PC-9 (cell line): ENCODE data around the gene SAFB2. TPM values are rescaled to one million over a fixed set of nuclear protein-coding genes. Genes with fewer than 3 reads are reported as not detected.

Experiments used
- BruUV-seq: library from RNA; stranded (reverse); fragments of 400-500 nt; replicated peaks from 2 replicates; lab custom pipeline; 2021; lab: Mats Ljungman, UMichigan
- CTCF ChIA-PET: fragments of 300-600 bp; sonication (Branson Sonifier 250); formaldehyde crosslinking; loops from one replicate; lab custom pipeline; 2022; ENCODE audit warnings: antibody characterized with exemption; lab: Charles Lee
- POLR2A ChIA-PET: fragments of 300-600 bp; sonication (Branson Sonifier 250); formaldehyde crosslinking; loops from one replicate; lab custom pipeline; 2022; ENCODE audit warnings: antibody characterized with exemption; ENCODE audit not compliant: unreplicated experiment; lab: Charles Lee
- DNase-seq, 2 experiments: peaks; one replicate each; pipeline versions ENCODE4 v3.0.0 to v3.0.0-alpha.2; 2015 to 2022; ENCODE audit warnings: mixed read lengths in 1 of 2
- H2AFZ ChIP-seq: fragments of 200-600 bp; sonication (generic); 2 replicates; pipeline ENCODE4 v1.8.1; 2017; ENCODE audit warnings: antibody characterized with exemption
- H3F3A ChIP-seq: fragments of 200-600 bp; sonication (generic); 2 replicates; pipeline ENCODE4 v1.8.1; 2017; ENCODE audit warnings: antibody characterized with exemption, mild to moderate bottlenecking, low read depth; ENCODE audit not compliant: insufficient read depth
- H3K27ac ChIP-seq: fragments of 200-600 bp; sonication (generic); 2 replicates; pipeline ENCODE4 v1.6.1; 2016; ENCODE audit warnings: mixed run types
- H3K27me3 ChIP-seq: fragments of 200-600 bp; sonication (generic); 2 replicates; pipeline ENCODE4 v1.6.1; 2016; ENCODE audit warnings: low read depth, mixed run types; ENCODE audit not compliant: insufficient read depth
- H3K36me3 ChIP-seq: fragments of 200-600 bp; sonication (generic); 2 replicates; pipeline ENCODE4 v1.6.1; 2016; ENCODE audit warnings: low read depth, mixed run types
- H3K4me1 ChIP-seq: fragments of 200-600 bp; sonication (generic); replicated peaks from 2 replicates; pipeline ENCODE4 v1.6.1; 2016; ENCODE audit warnings: mixed run types; ENCODE audit not compliant: insufficient read depth
- H3K4me2 ChIP-seq: fragments of 200-600 bp; sonication (generic); 2 replicates; pipeline ENCODE4 v1.6.1; 2017; ENCODE audit warnings: mixed run types
- H3K4me3 ChIP-seq: fragments of 200-600 bp; sonication (generic); 2 replicates; pipeline ENCODE4 v1.6.1; 2016; ENCODE audit warnings: mixed run types
- H3K79me2 ChIP-seq: fragments of 200-600 bp; sonication (generic); 2 replicates; pipeline ENCODE4 v1.6.1; 2017; ENCODE audit warnings: low read depth, mixed run types
- H3K9me2 ChIP-seq: fragments of 200-600 bp; sonication (generic); 2 replicates; pipeline ENCODE4 v1.8.1; 2017; ENCODE audit warnings: mild to moderate bottlenecking; ENCODE audit not compliant: insufficient read depth
- H3K9me3 ChIP-seq: fragments of 200-600 bp; sonication (generic); 2 replicates; pipeline ENCODE4 v1.8.1; 2016; ENCODE audit warnings: low read depth; ENCODE audit not compliant: insufficient read depth
- H4K20me1 ChIP-seq: fragments of 200-600 bp; sonication (generic); 2 replicates; pipeline ENCODE4 v1.8.1; 2017; ENCODE audit not compliant: insufficient read depth
- EZH2 ChIP-seq: fragments of 200-600 bp; sonication (generic); IDR thresholded peaks from 2 replicates; pipeline ENCODE4 v1.8.0; 2017; ENCODE audit warnings: antibody characterized with exemption, low read depth
- intact Hi-C: fragments of 100-400 bp; cut with micrococcal nuclease; formaldehyde crosslinking; loops from one replicate; pipeline ENCODE4 v1.10.0; 2022; ENCODE audit not compliant: unreplicated experiment
- total RNA-seq: library from RNA; stranded (reverse); gene quantifications from 2 replicates; pipeline ENCODE4 v1.2.3, GENCODE V29; 2021
- TF ChIP-seq, protein P1 (sequence below): fragments of 200-600 bp; sonication (generic); conservative IDR thresholded peaks from 2 replicates; pipeline ENCODE4 v1.6.1; 2017; ENCODE audit warnings: mixed run types, antibody characterized with exemption, mild to moderate bottlenecking, moderate library complexity

SAFB2 gene
- total RNA-seq, 1 experiment from 2014 or later: 43.1 TPM

DNA sequence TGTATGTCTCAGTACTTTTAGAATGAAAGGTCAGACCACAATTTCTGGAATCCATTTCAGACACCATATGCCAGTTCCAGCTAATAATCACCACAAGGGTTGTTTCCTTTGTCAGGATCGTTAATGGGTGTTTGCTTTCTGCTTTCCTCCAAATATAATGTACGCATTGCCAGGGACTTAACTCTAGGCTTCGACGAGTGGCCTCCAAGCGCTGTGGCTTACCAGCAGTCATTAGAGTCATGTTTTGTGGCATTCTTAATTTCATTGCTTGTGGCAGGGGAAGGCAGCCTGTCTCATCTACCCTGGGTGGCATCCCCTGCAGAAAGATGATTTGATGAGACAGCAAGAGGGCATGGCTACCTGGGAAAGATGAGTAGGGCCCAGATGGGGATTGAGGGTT, 22.8 kb upstream of the SAFB2 start:
- POLR2A ChIA-PET: no interaction called here
- Histone ChIP-seq H3K27me3 (no peaks in the 10 kb centered on the region), H2AFZ (no peak overlapping the region), H3K4me2 (no peak overlapping the region), H3K27ac (no peak overlapping the region), H3K36me3 (0 out of 2 replicates have a peak, but pooled peaks cover 6% of the 10 kb centered on the region), H3K4me3 (no peak overlapping the region), H3K79me2 (peaks cover 51% of the 10 kb centered on the region), H3K9me3 (no peaks in the 10 kb centered on the region), H3K4me1 (no peaks in the 10 kb centered on the region), H3F3A (no peaks in the 10 kb centered on the region), H3K9me2 (no peaks in the 10 kb centered on the region), H4K20me1 (peaks cover 38% of the 10 kb centered on the region)
- intact Hi-C loops: no loop called here
- no peak for DNase-seq
- TF ChIP-seq, protein P1, sequence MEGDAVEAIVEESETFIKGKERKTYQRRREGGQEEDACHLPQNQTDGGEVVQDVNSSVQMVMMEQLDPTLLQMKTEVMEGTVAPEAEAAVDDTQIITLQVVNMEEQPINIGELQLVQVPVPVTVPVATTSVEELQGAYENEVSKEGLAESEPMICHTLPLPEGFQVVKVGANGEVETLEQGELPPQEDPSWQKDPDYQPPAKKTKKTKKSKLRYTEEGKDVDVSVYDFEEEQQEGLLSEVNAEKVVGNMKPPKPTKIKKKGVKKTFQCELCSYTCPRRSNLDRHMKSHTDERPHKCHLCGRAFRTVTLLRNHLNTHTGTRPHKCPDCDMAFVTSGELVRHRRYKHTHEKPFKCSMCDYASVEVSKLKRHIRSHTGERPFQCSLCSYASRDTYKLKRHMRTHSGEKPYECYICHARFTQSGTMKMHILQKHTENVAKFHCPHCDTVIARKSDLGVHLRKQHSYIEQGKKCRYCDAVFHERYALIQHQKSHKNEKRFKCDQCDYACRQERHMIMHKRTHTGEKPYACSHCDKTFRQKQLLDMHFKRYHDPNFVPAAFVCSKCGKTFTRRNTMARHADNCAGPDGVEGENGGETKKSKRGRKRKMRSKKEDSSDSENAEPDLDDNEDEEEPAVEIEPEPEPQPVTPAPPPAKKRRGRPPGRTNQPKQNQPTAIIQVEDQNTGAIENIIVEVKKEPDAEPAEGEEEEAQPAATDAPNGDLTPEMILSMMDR: no peak
- TF ChIP-seq EZH2: no peak
- BruUV-seq: no TSS peak
- CTCF ChIA-PET: no interaction called here

DNA sequence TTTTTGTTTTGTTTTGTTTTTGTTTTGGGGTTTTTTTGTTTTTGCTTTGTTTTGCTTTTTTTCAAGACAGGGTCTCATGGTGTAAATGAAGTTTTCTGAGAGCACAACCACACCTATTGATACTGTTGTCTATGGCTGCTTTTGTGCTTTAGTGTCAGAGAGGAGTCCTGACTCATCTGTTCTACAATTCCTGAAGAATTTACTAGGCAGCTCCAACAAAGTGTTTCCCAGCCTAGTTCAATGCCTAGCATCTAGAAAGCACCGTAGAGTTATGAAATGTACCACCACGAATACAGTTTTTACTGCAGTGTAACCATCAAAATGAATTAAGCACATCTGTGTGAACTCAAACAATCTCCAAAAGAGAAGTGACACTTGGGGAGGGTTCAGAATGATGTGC, 21.5 kb upstream of the SAFB2 start:
- no peak for DNase-seq
- no TSS peak for BruUV-seq
- CTCF ChIA-PET: no interaction called here
- Histone ChIP-seq H3K79me2 (peaks cover 61% of the 10 kb centered on the region), H3K27me3 (no peaks in the 10 kb centered on the region), H3K36me3 (0 out of 2 replicates have a peak, but pooled peaks cover 6% of the 10 kb centered on the region), H3K27ac (no peak overlapping the region), H3F3A (no peaks in the 10 kb centered on the region), H4K20me1 (peaks cover 49% of the 10 kb centered on the region), H3K9me2 (no peaks in the 10 kb centered on the region), H3K4me1 (no peaks in the 10 kb centered on the region), H2AFZ (no peak overlapping the region), H3K4me3 (no peak overlapping the region), H3K9me3 (no peaks in the 10 kb centered on the region), H3K4me2 (no peak overlapping the region)
- POLR2A ChIA-PET: no interaction called here
- TF ChIP-seq, protein P1: no peak
- TF ChIP-seq EZH2: no peak
- intact Hi-C loops: no loop called here

DNA sequence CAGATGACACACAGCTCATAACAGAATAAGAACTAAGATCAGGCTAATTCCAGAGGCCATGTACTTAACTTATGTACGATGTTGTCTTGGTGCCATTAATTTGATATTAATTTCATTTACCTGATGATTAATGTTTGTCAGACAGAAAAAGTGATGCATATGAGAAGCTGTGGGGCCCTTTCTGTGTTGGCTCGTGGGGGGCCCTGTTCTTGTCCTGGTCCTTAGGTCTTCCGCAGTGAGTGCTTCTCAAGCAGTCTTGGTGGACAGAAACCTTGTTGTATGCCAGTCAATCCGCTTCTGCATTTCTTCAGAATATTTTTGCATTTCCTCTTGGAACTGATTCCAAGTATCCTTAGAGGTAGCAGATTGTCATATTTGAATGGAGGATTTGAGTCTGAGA, 20.5 kb upstream of the SAFB2 start:
- no TSS peak for BruUV-seq
- intact Hi-C loops: no loop called here

More for the DNA sequence above, 20.5 kb upstream of the SAFB2 start:
- H3K27ac ChIP-seq: no peak overlapping the region
- no peaks in the 10 kb centered on the region for H3K27me3 ChIP-seq
- no peaks in the 10 kb centered on the region for H3K9me3 ChIP-seq
- no peak overlapping the region for H2AFZ ChIP-seq
- CTCF ChIA-PET: no interaction called here
- H3K9me2 ChIP-seq: no peaks in the 10 kb centered on the region
- H3K4me3 ChIP-seq: no peak overlapping the region
- H3K79me2 ChIP-seq: peaks cover 70% of the 10 kb centered on the region
- no peaks in the 10 kb centered on the region for H3K4me1 ChIP-seq
- no peak overlapping the region for H3K4me2 ChIP-seq
- no peak for TF ChIP-seq EZH2
- TF ChIP-seq, protein P1: no peak
- POLR2A ChIA-PET: no interaction called here
- no peak for DNase-seq
- H3K36me3 ChIP-seq: 0 out of 2 replicates have a peak, but pooled peaks cover 3% of the 10 kb centered on the region
- H3F3A ChIP-seq: no peaks in the 10 kb centered on the region
- H4K20me1 ChIP-seq: peaks cover 57% of the 10 kb centered on the region
